Liver (tissue), 9 donors: Measurements from ENCODE around the gene DYNC2LI1. TPM values are rescaled to one million over a fixed set of nuclear protein-coding genes. Genes with fewer than 3 reads are reported as not detected.

Experiments
- DNase-seq: peaks from one replicate; pipeline ENCODE4 v3.0.0-alpha.2; 2017; ENCODE audit warnings: low spot score
- H3K27ac ChIP-seq, 2 donors: one replicate each; pipeline ENCODE4 v1.7.0; 2013; ENCODE audit warnings: inconsistent platforms in 2 of 2, low read length in 2 of 2, control low read depth in 1 of 2, low read depth in 1 of 2, mild to moderate bottlenecking in 1 of 2
- H3K27me3 ChIP-seq, 4 donors: one replicate each; pipeline versions ENCODE4 v1.6.1 to v1.7.0; 2013; ENCODE audit warnings: low read length in 3 of 4, inconsistent platforms in 1 of 4, mild to moderate bottlenecking in 1 of 4, moderate library complexity in 1 of 4; ENCODE audit not compliant: control insufficient read depth in 4 of 4, insufficient read depth in 4 of 4
- H3K36me3 ChIP-seq, 4 donors: one replicate each; pipeline versions ENCODE4 v1.6.1 to v1.7.0; 2013; ENCODE audit warnings: low read length in 3 of 4, mild to moderate bottlenecking in 3 of 4, low read depth in 1 of 4, moderate library complexity in 1 of 4; ENCODE audit not compliant: control insufficient read depth in 4 of 4, insufficient read depth in 3 of 4
- H3K4me1 ChIP-seq, 4 donors: one replicate each; pipeline versions ENCODE4 v1.6.1 to v1.7.0; 2013; ENCODE audit warnings: low read length in 3 of 4, mild to moderate bottlenecking in 3 of 4, moderate library complexity in 1 of 4; ENCODE audit not compliant: control insufficient read depth in 4 of 4, insufficient read depth in 4 of 4
- H3K4me3 ChIP-seq, 3 donors: one replicate each; pipeline versions ENCODE4 v1.6.1 to v1.7.0; 2013; ENCODE audit warnings: low read length in 3 of 3, control low read depth in 1 of 3, low read depth in 1 of 3, mild to moderate bottlenecking in 1 of 3
- H3K9ac ChIP-seq, 2 donors: one replicate each; pipeline ENCODE4 v1.7.0; 2013; ENCODE audit warnings: low read length in 2 of 2, mild to moderate bottlenecking in 2 of 2, moderate library complexity in 2 of 2, control low read depth in 1 of 2, low read depth in 1 of 2
- H3K9me3 ChIP-seq, 4 donors: one replicate each; pipeline versions ENCODE4 v1.6.1 to v1.7.0; 2013; ENCODE audit warnings: low read length in 3 of 4; ENCODE audit not compliant: control insufficient read depth in 4 of 4
- ATF3 ChIP-seq: IDR thresholded peaks from 2 replicates; pipeline ENCODE4 v1.6.1; 2016; ENCODE audit warnings: antibody characterized with exemption
- CTCF ChIP-seq: fragments of 150-350 bp; IDR thresholded peaks from 2 replicates; pipeline ENCODE4 v1.5.1; 2017; ENCODE audit warnings: improper control_type of control experiment, low read depth, low read length; ENCODE audit not compliant: missing input control
- EGR1 ChIP-seq, 2 donors: IDR thresholded peaks; 2 replicates each; pipeline ENCODE4 v1.6.1; 2016 to 2018; ENCODE audit warnings: antibody characterized with exemption in 2 of 2, low read depth in 2 of 2
- FOXA2 ChIP-seq: IDR thresholded peaks from 2 replicates; pipeline ENCODE4 v1.6.1; 2016; ENCODE audit warnings: antibody characterized with exemption
- GABPA ChIP-seq, 2 donors: IDR thresholded peaks in 1 of 2; conservative IDR thresholded peaks in 1 of 2; 2 replicates each; pipeline ENCODE4 v1.6.1; 2016; ENCODE audit warnings: antibody characterized with exemption in 2 of 2, mild to moderate bottlenecking in 1 of 2, moderate library complexity in 1 of 2
- HNF4G ChIP-seq: IDR thresholded peaks from 2 replicates; pipeline ENCODE4 v1.6.1; 2016; ENCODE audit warnings: antibody characterized with exemption
- JUND ChIP-seq, 2 donors: IDR thresholded peaks; 2 replicates each; pipeline ENCODE4 v1.6.1; 2016; ENCODE audit warnings: antibody characterized with exemption in 2 of 2
- MAX ChIP-seq: IDR thresholded peaks from 2 replicates; pipeline ENCODE4 v1.6.1; 2016; ENCODE audit warnings: antibody characterized with exemption
- NR2F2 ChIP-seq: IDR thresholded peaks from 2 replicates; pipeline ENCODE4 v1.6.1; 2016; ENCODE audit warnings: antibody characterized with exemption
- RAD21 ChIP-seq, 2 donors: IDR thresholded peaks; 2 replicates each; pipeline ENCODE4 v1.6.1; 2016; ENCODE audit warnings: antibody characterized with exemption in 2 of 2, mild to moderate bottlenecking in 2 of 2
- REST ChIP-seq: IDR thresholded peaks from 2 replicates; pipeline ENCODE4 v1.6.1; 2016; ENCODE audit warnings: antibody characterized with exemption, mild to moderate bottlenecking
- RXRA ChIP-seq, 2 donors: IDR thresholded peaks; 2 replicates each; pipeline ENCODE4 v1.6.1; 2017 to 2018; ENCODE audit warnings: antibody characterized with exemption in 2 of 2, mild to moderate bottlenecking in 1 of 2
- TAF1 ChIP-seq: conservative IDR thresholded peaks from 2 replicates; pipeline ENCODE4 v1.6.1; 2016; ENCODE audit warnings: antibody characterized with exemption, mild to moderate bottlenecking
- YY1 ChIP-seq: IDR thresholded peaks from 2 replicates; pipeline ENCODE4 v1.6.1; 2016; ENCODE audit warnings: antibody characterized with exemption, mild to moderate bottlenecking
- ZBTB33 ChIP-seq: IDR thresholded peaks from 2 replicates; pipeline ENCODE4 v1.6.1; 2016; ENCODE audit warnings: antibody characterized with exemption
- WGBS: extraction: QIAGEN DNeasy Blood & Tissue Kit; methylation state at CpG from one replicate; pipeline ENCODE4 v1.1.7; 2013; 5-methylcytosine and 5-hydroxymethylcytosine counted together
- polyA plus RNA-seq, 2 donors: library from polyadenylated mRNA; stranded (reverse) in 1 of 2; unstranded in 1 of 2; fragments of 200-250 nt in 1 of 2; fragments of >200 nt in 1 of 2; fragmentation: Nextera tagmentation in 1 of 2; extraction: Ambion mirVana in 1 of 2; gene quantifications; one replicate each; pipeline versions ENCODE4 v1.2.1 to v1.2.3, GENCODE V29; 2013 to 2015
- total RNA-seq, 2 donors: library from RNA; depleted of rRNA; stranded (reverse); fragments of >200 nt; gene quantifications; one replicate each; pipeline ENCODE4 v1.2.3, GENCODE V29; 2014
- donor health status: healthy.
- donor health status: healthy.
- donor health status: healthy.
- donor health status: healthy.
- donor health status: healthy.

Gene DYNC2LI1
- total and polyA plus RNA-seq, 4 donors, result 5.4 to 6.1 (median 5.7) TPM

GRCh38 chr2:43837033-43837432, 63.2 kb downstream of the DYNC2LI1 start:
- Histone ChIP-seq H3K9me3 (no peaks in the 10 kb centered on the region), H3K27me3 (no peaks in the 10 kb centered on the region), H3K9ac (peak overlapping the region; percentile 28 to 91), H3K27ac (no peak overlapping the region), H3K4me3 (peak overlapping the region in 2 of 3 donors; percentile 58 to 77), H3K36me3 (peaks cover 2 to 5% (median 3%) of the 10 kb centered on the region in 4 donors), H3K4me1 (peaks cover 3 to 56% (median 40%) of the 10 kb centered on the region in 4 donors)
- TF ChIP-seq REST, result no peak
- TF ChIP-seq JUND (IDR thresholded peaks at IDR 0.05), result no peak
- no peak for TF ChIP-seq GABPA (IDR thresholded peaks at IDR 0.05 in 1 of 2, conservative IDR thresholded peaks at IDR 0.05 in 1 of 2)
- no peak for TF ChIP-seq TAF1
- no peak for TF ChIP-seq RAD21 (IDR thresholded peaks at IDR 0.05)
- no peak for TF ChIP-seq ATF3
- TF ChIP-seq MAX, result no peak
- TF ChIP-seq HNF4G, result no peak
- TF ChIP-seq EGR1 (IDR thresholded peaks at IDR 0.05; ENCODE audit: low read depth in 2 of 2), result no peak
- no peak for TF ChIP-seq RXRA (IDR thresholded peaks at IDR 0.05)
- TF ChIP-seq ZBTB33, result no peak
- TF ChIP-seq YY1, result no peak
- no peak for TF ChIP-seq NR2F2
- TF ChIP-seq CTCF, result no peak
- no peak for TF ChIP-seq FOXA2
- no peak for DNase-seq
- 39% methylated on average over 4 of the region's 4 CpGs for WGBS
